A673 (cell line): Measurements from ENCODE around the gene SYNGR2. TPM values are rescaled to one million over a fixed set of nuclear protein-coding genes. Genes with fewer than 3 reads are reported as not detected.

ENCODE experiments used
- BruUV-seq: library from RNA; stranded (reverse); fragments of 400-500 nt; replicated peaks from 2 replicates; lab custom pipeline; 2021; lab: Mats Ljungman, UMichigan
- CTCF ChIA-PET: fragments of 300-600 bp; sonication (Branson Sonifier 250); formaldehyde crosslinking; loops from one replicate; lab custom pipeline; 2022; ENCODE audit warnings: antibody characterized with exemption; lab: Charles Lee
- POLR2A ChIA-PET: fragments of 300-600 bp; sonication (Branson Sonifier 250); formaldehyde crosslinking; loops from one replicate; lab custom pipeline; 2022; ENCODE audit warnings: antibody characterized with exemption; ENCODE audit not compliant: low non-redundant PET; lab: Charles Lee
- DNase-seq: peaks from one replicate; pipeline ENCODE4 v3.0.0-alpha.2; 2015; ENCODE audit warnings: low spot score
- H3K27ac ChIP-seq: fragments of 200-600 bp; sonication (generic); 2 replicates; pipeline ENCODE4 v1.5.1; 2016; ENCODE audit warnings: mixed run types, low read depth, mild to moderate bottlenecking, mixed read lengths, antibody characterized with exemption, low read length; ENCODE audit not compliant: poor library complexity, severe bottlenecking
- H3K27me3 ChIP-seq: fragments of 200-600 bp; sonication (generic); replicated peaks from 2 replicates; pipeline ENCODE4 v1.6.1; 2017; ENCODE audit warnings: mixed run types, low read depth, mild to moderate bottlenecking, mixed read lengths, antibody characterized with exemption, low read length; ENCODE audit not compliant: insufficient read depth, poor library complexity
- H3K36me3 ChIP-seq: fragments of 200-600 bp; sonication (generic); 2 replicates; pipeline ENCODE4 v1.6.1; 2016; ENCODE audit warnings: mixed run types, mild to moderate bottlenecking, mixed read lengths, antibody characterized with exemption, low read length; ENCODE audit not compliant: insufficient read depth, poor library complexity, severe bottlenecking
- H3K4me1 ChIP-seq: fragments of 200-600 bp; sonication (generic); 2 replicates; pipeline ENCODE4 v1.6.1; 2017; ENCODE audit warnings: mixed run types, mild to moderate bottlenecking, mixed read lengths, antibody characterized with exemption, low read length; ENCODE audit not compliant: insufficient read depth, poor library complexity, severe bottlenecking
- H3K4me3 ChIP-seq: fragments of 200-600 bp; sonication (generic); 2 replicates; pipeline ENCODE4 v1.5.1; 2016; ENCODE audit warnings: low read depth, mixed run types, mild to moderate bottlenecking, mixed read lengths, low read length; ENCODE audit not compliant: poor library complexity, severe bottlenecking
- H3K9me3 ChIP-seq: fragments of 200-600 bp; sonication (generic); 2 replicates; pipeline ENCODE4 v1.6.1; 2016; ENCODE audit warnings: mixed run types, low read depth, mild to moderate bottlenecking, mixed read lengths, antibody characterized with exemption, low read length; ENCODE audit not compliant: poor library complexity, severe bottlenecking
- CTCF ChIP-seq: fragments of 300-800, 200-600 bp; sonication (generic); conservative IDR thresholded peaks from 2 replicates; pipeline ENCODE4 v1.5.1; 2017; ENCODE audit warnings: low read depth, mild to moderate bottlenecking, antibody characterized with exemption, low read length, moderate library complexity, mixed read lengths
- EZH2 ChIP-seq: fragments of 200-600 bp; sonication (generic); IDR thresholded peaks from 2 replicates; pipeline ENCODE4 v1.6.1; 2017; ENCODE audit warnings: borderline replicate concordance, low read depth, mild to moderate bottlenecking, mixed read lengths, antibody characterized with exemption, low read length; ENCODE audit not compliant: poor library complexity, severe bottlenecking
- intact Hi-C: fragments of 100-400 bp; cut with micrococcal nuclease; formaldehyde crosslinking; loops from one replicate; pipeline ENCODE4 v1.10.0; 2022; ENCODE audit not compliant: unreplicated experiment
- total RNA-seq: library from RNA; stranded (reverse); gene quantifications from 2 replicates; pipeline ENCODE4 v1.2.3, GENCODE V29; 2021

The SYNGR2 gene
- total RNA-seq, 1 experiment from 2014 or later = 55.3 TPM

DNA sequence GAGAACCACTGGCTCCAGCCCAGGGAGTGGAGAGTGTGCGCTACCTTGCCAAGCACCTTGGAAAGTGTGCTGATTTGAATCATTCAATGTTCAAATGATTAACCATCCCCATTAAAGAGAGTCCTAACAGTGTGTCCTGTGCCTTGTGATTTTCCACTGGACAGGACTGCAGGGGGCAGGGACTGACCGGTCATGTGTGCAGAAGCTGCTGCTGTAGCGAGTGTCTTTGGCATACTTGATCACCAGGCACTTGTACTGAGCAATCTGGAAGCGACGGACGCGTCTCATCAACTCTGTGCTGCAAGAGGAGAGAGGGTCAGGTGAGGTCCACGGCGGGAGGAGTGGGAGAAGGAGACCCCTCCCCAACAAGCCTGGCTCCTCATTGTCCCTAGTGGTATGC lies 16.5 kb downstream of the SYNGR2 start:
- ChIA-PET CTCF (no interaction called here), POLR2A (no interaction called here)
- DNase-seq = no peak
- H3K27ac ChIP-seq = no peak overlapping the region
- no TSS peak for BruUV-seq
- TF ChIP-seq CTCF = no peak
- TF ChIP-seq EZH2 = no peak
- H3K4me3 ChIP-seq = peak overlapping the region; percentile 7
- peaks cover 49% of the 10 kb centered on the region for H3K36me3 ChIP-seq
- intact Hi-C loops = no loop called here
- H3K27me3 ChIP-seq = no peaks in the 10 kb centered on the region
- peaks cover 17% of the 10 kb centered on the region for H3K4me1 ChIP-seq
- no peaks in the 10 kb centered on the region for H3K9me3 ChIP-seq

DNA sequence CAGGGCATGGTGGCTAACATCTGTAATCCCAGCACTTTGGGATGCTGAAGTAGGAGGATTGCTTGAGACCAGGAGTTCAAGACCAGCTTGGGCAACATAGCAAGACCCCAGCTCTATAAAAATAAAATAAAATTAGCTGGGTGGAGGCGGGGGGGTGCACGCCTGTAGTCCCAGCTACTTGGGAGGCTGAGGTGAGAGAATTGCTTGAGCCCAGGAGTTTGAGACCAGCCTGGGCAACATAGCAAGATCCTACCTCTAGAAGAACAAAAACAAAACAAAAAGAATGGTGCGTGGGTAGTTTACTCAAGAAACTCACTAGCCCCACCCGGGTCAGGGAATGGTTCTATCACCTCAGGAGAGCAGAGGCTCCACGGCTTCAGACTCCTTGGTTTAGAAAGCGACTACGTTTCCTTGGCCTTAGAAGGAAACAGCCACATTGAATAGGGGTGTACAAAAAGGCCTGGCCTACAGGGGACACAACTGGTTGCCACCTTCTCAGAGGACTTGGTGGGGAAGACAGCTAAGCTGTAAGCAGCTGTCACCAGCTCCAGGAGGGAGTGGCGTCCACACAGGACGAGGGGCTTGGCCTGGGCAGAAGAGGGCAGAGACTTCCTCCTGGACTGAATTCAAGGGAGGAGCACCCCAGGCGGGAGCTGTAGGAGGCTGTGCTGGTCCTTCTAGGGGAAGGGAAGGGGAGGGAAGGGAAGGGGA lies 17.8 kb downstream of the SYNGR2 start:
- Histone ChIP-seq H3K27ac (no peak overlapping the region), H3K4me3 (peak overlapping the region; percentile 73), H3K9me3 (no peaks in the 10 kb centered on the region), H3K27me3 (no peaks in the 10 kb centered on the region), H3K36me3 (peaks cover 42% of the 10 kb centered on the region), H3K4me1 (peaks cover 17% of the 10 kb centered on the region)
- POLR2A ChIA-PET = no interaction called here
- DNase-seq = peak; percentile 42
- CTCF ChIA-PET = interaction anchor here (0.5 to 1.0 kb wide), 4 partner anchors 10 to 146 kb away, joined by 3 to 8 read pairs (median 3); no protein-coding TSS in a partner anchor
- intact Hi-C loops = no loop called here
- TF ChIP-seq CTCF (no peak), EZH2 (no peak)
- BruUV-seq = TSS peak; percentile 30

DNA sequence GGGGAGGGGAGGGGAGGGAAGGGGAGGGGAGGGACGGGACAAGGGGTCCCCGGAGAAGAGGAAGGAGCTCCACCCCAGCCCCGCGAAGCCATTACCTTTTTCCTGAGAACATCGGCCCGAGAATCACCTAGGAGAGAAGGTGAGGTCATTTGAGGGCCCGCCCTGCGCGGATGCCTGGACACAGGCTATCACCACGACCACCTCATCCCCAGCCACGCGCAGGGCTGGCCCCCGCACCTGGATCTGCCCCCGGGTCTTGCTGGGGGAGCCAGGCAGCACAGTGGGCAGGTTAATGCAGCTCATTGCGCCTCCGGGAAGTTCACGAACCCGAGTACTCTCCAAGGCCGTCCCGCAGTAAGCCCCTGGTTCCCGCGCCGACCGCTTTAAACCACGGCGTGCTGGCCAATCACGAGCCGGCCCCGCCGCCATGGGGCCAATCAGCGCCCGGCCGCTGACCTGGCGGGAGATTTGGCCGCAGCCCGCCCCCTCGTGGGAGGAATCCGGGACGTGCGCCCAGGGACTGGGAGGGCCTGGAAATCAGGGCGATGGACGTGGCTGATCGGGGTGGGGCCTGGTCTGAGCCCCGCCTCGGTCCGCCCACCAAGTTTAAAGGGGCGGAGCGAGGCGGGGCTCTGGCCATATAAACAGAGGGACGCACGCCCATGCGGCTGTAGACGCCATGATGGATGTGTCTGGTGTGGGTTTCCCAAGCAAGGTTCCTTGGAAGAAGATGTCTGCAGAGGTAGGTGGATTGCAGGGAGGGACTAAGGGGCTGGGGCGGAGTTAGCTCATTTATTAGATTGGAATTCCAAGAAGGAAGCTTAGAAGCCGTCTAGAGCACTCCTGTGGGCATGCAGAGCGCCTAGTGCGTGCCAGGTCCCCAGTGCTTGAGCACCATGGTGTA lies 18.6 kb downstream of the SYNGR2 start, which contains the start of the genes AFMID and TK1:
Gene AFMID (plus strand): TSS at position 671 of the 904 bp plus-strand sequence. CDS start 9 bp downstream, at position 680.
Gene TK1 (minus strand): TSS at position 361 of the 904 bp plus-strand sequence. CDS start 58 bp downstream, at position 303.
- no TSS peak for BruUV-seq
- Histone ChIP-seq H3K4me1 (peaks cover 17% of the 10 kb centered on the region), H3K27me3 (no peaks in the 10 kb centered on the region), H3K36me3 (peaks cover 37% of the 10 kb centered on the region), H3K27ac (peak within 1 kb of the TSS; percentile 80), H3K9me3 (no peaks in the 10 kb centered on the region), H3K4me3 (peak within 1 kb of the TSS; percentile 73)
- TF ChIP-seq EZH2 (no peak), CTCF (peak; percentile 82)
- intact Hi-C loops = no loop called here
- ChIA-PET POLR2A (interaction anchor here (0.6 kb wide), 1 partner anchor 15 kb away, joined by 3 read pairs; no protein-coding TSS in a partner anchor), CTCF (interaction anchor here (0.5 to 1.0 kb wide), 6 partner anchors 10 to 147 kb away, joined by 3 to 8 read pairs (median 4); no protein-coding TSS in a partner anchor)
- DNase-seq = peak; percentile 98
